SJCRH30 (cell line): ENCODE measurements around the gene SYTL1. TPM values are rescaled to one million over a fixed set of nuclear protein-coding genes. Genes with fewer than 3 reads are reported as not detected.
"Not testable (repeated sequence)": the region's sequence is repeated elsewhere in the genome, so short reads cannot be mapped to it uniquely, and the experiment has no call there.

ENCODE experiments used
- DNase-seq, 2 experiments: peaks; one replicate each; pipeline ENCODE4 v3.0.0-alpha.2; 2015 to 2020
- H3K27ac ChIP-seq: fragments of 250-450 bp; sonication (Bioruptor Pico); 2 replicates; pipeline ENCODE4 v1.5.1; 2020; ENCODE audit warnings: mild to moderate bottlenecking, moderate library complexity
- H3K27me3 ChIP-seq: fragments of 250-450 bp; sonication (Bioruptor Pico); 2 replicates; pipeline ENCODE4 v1.5.1; 2020; ENCODE audit warnings: mild to moderate bottlenecking, moderate library complexity
- H3K36me3 ChIP-seq: fragments of 250-450 bp; sonication (Bioruptor Pico); 2 replicates; pipeline ENCODE4 v1.5.1; 2020; ENCODE audit warnings: mild to moderate bottlenecking, moderate library complexity
- H3K4me1 ChIP-seq: fragments of 250-450 bp; sonication (Bioruptor Pico); 2 replicates; pipeline ENCODE4 v1.5.1; 2020; ENCODE audit warnings: mild to moderate bottlenecking, moderate library complexity
- H3K4me3 ChIP-seq: fragments of 250-450 bp; sonication (Bioruptor Pico); 2 replicates; pipeline ENCODE4 v1.5.1; 2020; ENCODE audit warnings: mild to moderate bottlenecking, moderate library complexity
- H3K9me3 ChIP-seq: fragments of 250-450 bp; sonication (Bioruptor Pico); replicated peaks from 2 replicates; pipeline ENCODE4 v1.5.1; 2020; ENCODE audit warnings: mild to moderate bottlenecking, moderate library complexity
- total RNA-seq: library from RNA; depleted of rRNA; stranded (reverse); fragments of >200 nt; shearing (Covaris generic); gene quantifications from 2 replicates; pipeline ENCODE4 v1.2.3, GENCODE V29; 2014

Gene SYTL1
- total RNA-seq, 1 experiment from 2014 or later: 0.47 TPM

- Histone ChIP-seq H3K4me3 (no peak overlapping the region), H3K9me3 (no peaks in the 10 kb centered on the region), H3K36me3 (no peaks in the 10 kb centered on the region), H3K27ac (no peak overlapping the region), H3K27me3 (peaks cover 9% of the 10 kb centered on the region; the same call in 1 of the 2 replicates), H3K4me1 (no peaks in the 10 kb centered on the region)
- peak in 1 of 2 experiments; percentile 32 for DNase-seq
Measured at GRCh38 chr1:27372808-27373690, 31.2 kb downstream of the SYTL1 start.

GRCh38 chr1:27374362-27375086, 32.7 kb downstream of the SYTL1 start, which contains the start of gene FCN3:
FCN3 (minus strand) TSS chr1:27374824; CDS start chr1:27374818, 6 bp downstream.
- Histone ChIP-seq H3K9me3 (no peaks in the 10 kb centered on the region), H3K4me1 (no peaks in the 10 kb centered on the region), H3K27ac (no peak within 1 kb of the TSS), H3K4me3 (no peak within 1 kb of the TSS), H3K36me3 (no peaks in the 10 kb centered on the region), H3K27me3 (peaks cover 15% of the 10 kb centered on the region; the same call in 1 of the 2 replicates)
- no peak for DNase-seq

- DNase-seq: no peak
- Histone ChIP-seq H3K9me3 (no peaks in the 10 kb centered on the region), H3K27me3 (peaks cover 31% of the 10 kb centered on the region), H3K4me1 (no peaks in the 10 kb centered on the region), H3K36me3 (no peaks in the 10 kb centered on the region), H3K27ac (no peak overlapping the region), H3K4me3 (no peak overlapping the region)
Measured at GRCh38 chr1:27377760-27378495, 36.1 kb downstream of the SYTL1 start.

- DNase-seq: no peak
- no peaks in the 10 kb centered on the region for H3K9me3 ChIP-seq
Measured at GRCh38 chr1:27379564-27380122, 37.8 kb downstream of the SYTL1 start.

GRCh38 chr1:27380224-27380623, 38.4 kb downstream of the SYTL1 start:
- Histone ChIP-seq H3K27ac (no peak overlapping the region), H3K4me1 (no peaks in the 10 kb centered on the region), H3K4me3 (no peak overlapping the region), H3K9me3 (no peaks in the 10 kb centered on the region), H3K36me3 (no peaks in the 10 kb centered on the region), H3K27me3 (peaks cover 31% of the 10 kb centered on the region)
- DNase-seq: no peak

More at GRCh38 chr1:27379564-27380122, 37.8 kb downstream of the SYTL1 start:
- no peaks in the 10 kb centered on the region for H3K36me3 ChIP-seq
- no peak overlapping the region for H3K4me3 ChIP-seq
- H3K27ac ChIP-seq: no peak overlapping the region
- H3K27me3 ChIP-seq: peaks cover 31% of the 10 kb centered on the region
- H3K4me1 ChIP-seq: no peaks in the 10 kb centered on the region

- Histone ChIP-seq H3K36me3 (no peaks in the 10 kb centered on the region), H3K9me3 (no peaks in the 10 kb centered on the region), H3K27me3 (peaks cover 26% of the 10 kb centered on the region), H3K4me3 (no peak overlapping the region), H3K27ac (no peak overlapping the region), H3K4me1 (no peaks in the 10 kb centered on the region)
- no peak for DNase-seq
Measured at GRCh38 chr1:27380766-27381733, 39.2 kb downstream of the SYTL1 start.

- peaks cover 22% of the 10 kb centered on the region for H3K27me3 ChIP-seq
- H3K9me3 ChIP-seq: no peaks in the 10 kb centered on the region
- H3K4me3 ChIP-seq: no peak overlapping the region
- H3K4me1 ChIP-seq: no peaks in the 10 kb centered on the region
- no peak for DNase-seq
- H3K27ac ChIP-seq: no peak overlapping the region
- H3K36me3 ChIP-seq: no peaks in the 10 kb centered on the region
Measured at GRCh38 chr1:27381969-27382762, 40.3 kb downstream of the SYTL1 start.

GRCh38 chr1:27383039-27383605, 41.3 kb downstream of the SYTL1 start, which contains the start of gene CD164L2:
CD164L2 (minus strand) TSS chr1:27383333; CDS start chr1:27383239, 94 bp downstream.
- Histone ChIP-seq H3K4me3 (no peak within 1 kb of the TSS), H3K4me1 (no peaks in the 10 kb centered on the region), H3K36me3 (no peaks in the 10 kb centered on the region), H3K27me3 (peaks cover 22% of the 10 kb centered on the region), H3K9me3 (no peaks in the 10 kb centered on the region), H3K27ac (no peak within 1 kb of the TSS)
- DNase-seq: no peak

GRCh38 chr1:27383661-27384060, 41.8 kb downstream of the SYTL1 start:
- H3K27ac ChIP-seq: no peak overlapping the region
- no peak for DNase-seq
- no peaks in the 10 kb centered on the region for H3K36me3 ChIP-seq
- no peak overlapping the region for H3K4me3 ChIP-seq
- H3K9me3 ChIP-seq: no peaks in the 10 kb centered on the region
- peaks cover 22% of the 10 kb centered on the region for H3K27me3 ChIP-seq
- H3K4me1 ChIP-seq: no peaks in the 10 kb centered on the region

GRCh38 chr1:27384797-27385196, 43.0 kb downstream of the SYTL1 start:
- H3K27ac ChIP-seq, H3K36me3 ChIP-seq, H3K4me1 ChIP-seq, DNase-seq, H3K9me3 ChIP-seq, H3K4me3 ChIP-seq: not testable (repeated sequence)
- H3K27me3 ChIP-seq: peaks cover 13% of the 10 kb centered on the region

- H3K4me1 ChIP-seq: no peaks in the 10 kb centered on the region
- no peak overlapping the region for H3K27ac ChIP-seq
- H3K9me3 ChIP-seq: no peaks in the 10 kb centered on the region
- no peaks in the 10 kb centered on the region for H3K36me3 ChIP-seq
- DNase-seq: peak; percentile 62 to 83
- H3K4me3 ChIP-seq: no peak overlapping the region
- no peaks in the 10 kb centered on the region for H3K27me3 ChIP-seq
Measured at GRCh38 chr1:27388337-27389005, 46.6 kb downstream of the SYTL1 start.

GRCh38 chr1:27391511-27392095, 49.8 kb downstream of the SYTL1 start:
- H3K36me3 ChIP-seq: no peaks in the 10 kb centered on the region
- H3K27ac ChIP-seq: no peak overlapping the region
- DNase-seq: peak; percentile 43 to 57
- no peaks in the 10 kb centered on the region for H3K9me3 ChIP-seq
- peak overlapping the region; percentile 81 for H3K4me3 ChIP-seq
- no peaks in the 10 kb centered on the region for H3K27me3 ChIP-seq
- H3K4me1 ChIP-seq: peaks cover 8% of the 10 kb centered on the region
